GM10266 (cell line): ENCODE results near the gene KIF16B.

ENCODE experiments used
- DNase-seq: peaks from one replicate; pipeline ENCODE4 v3.0.0; 2012; ENCODE audit errors: extremely low spot score
- CTCF ChIP-seq: IDR thresholded peaks from 2 replicates; pipeline ENCODE4 v1.5.1; 2012; ENCODE audit warnings: mild to moderate bottlenecking, low read depth; ENCODE audit not compliant: control insufficient read depth, insufficient read depth; ENCODE audit errors: missing control alignments

KIF16B gene

GRCh38 chr20:16451982-16452381 is 121.3 kb downstream of the KIF16B start:
- TF ChIP-seq CTCF: no peak
- no peak for DNase-seq

GRCh38 chr20:16451001-16451400 is 122.2 kb downstream of the KIF16B start:
- no peak for DNase-seq
- TF ChIP-seq CTCF: no peak

- no peak for DNase-seq
- no peak for TF ChIP-seq CTCF
Measured at GRCh38 chr20:16446991-16447390, 126.3 kb downstream of the KIF16B start.

GRCh38 chr20:16446246-16446645 is 127.0 kb downstream of the KIF16B start:
- TF ChIP-seq CTCF: no peak
- no peak for DNase-seq

GRCh38 chr20:16445482-16445881 is 127.8 kb downstream of the KIF16B start:
- no peak for DNase-seq
- TF ChIP-seq CTCF: no peak

- DNase-seq: no peak
- TF ChIP-seq CTCF: no peak
Measured at GRCh38 chr20:16444057-16444777, 129.0 kb downstream of the KIF16B start.

- no peak for DNase-seq
- no peak for TF ChIP-seq CTCF
Measured at GRCh38 chr20:16441546-16442164, 131.6 kb downstream of the KIF16B start.
